ENCODE measurements around the gene DNAH6. TPM values are rescaled to one million over a fixed set of nuclear protein-coding genes. Genes with fewer than 3 reads are reported as not detected.

Gene DNAH6
- total RNA-seq, 1 donor from 2014 or later: not detected

DNA sequence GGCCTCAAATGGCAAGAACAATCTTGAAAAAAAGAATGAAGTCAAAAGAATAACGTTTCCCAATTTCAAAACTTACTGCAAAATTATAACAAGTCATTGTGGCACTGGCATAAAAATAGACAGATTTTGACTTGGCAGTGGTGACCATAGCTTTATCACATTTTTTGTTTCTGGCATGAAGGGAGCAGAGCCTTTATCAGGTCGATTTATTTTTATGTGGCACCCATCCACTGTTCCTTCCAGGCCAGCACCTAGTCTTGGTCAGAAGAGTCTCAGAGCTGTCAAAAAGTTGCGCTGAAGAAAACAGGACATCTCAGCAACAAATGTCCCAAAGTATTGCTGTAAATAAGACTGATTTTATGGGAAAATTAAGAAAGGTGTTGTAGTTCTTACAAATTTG is 272.2 kb downstream of the DNAH6 start:
- Mint-ChIP-seq H3K9me3 (ENCODE audit: unreplicated experiment) (no peaks in the 10 kb centered on the region), H3K27ac (ENCODE audit: unreplicated experiment) (no peak overlapping the region), H3K36me3 (ENCODE audit: unreplicated experiment) (no peaks in the 10 kb centered on the region), H3K4me1 (ENCODE audit: unreplicated experiment) (no peaks in the 10 kb centered on the region), H3K4me3 (ENCODE audit: unreplicated experiment) (no peak overlapping the region), H3K27me3 (ENCODE audit: unreplicated experiment) (peaks cover 6% of the 10 kb centered on the region)
- no peak for DNase-seq (ENCODE audit: extremely low spot score, unreplicated experiment)
- TF ChIP-seq CTCF (IDR thresholded peaks at IDR 0.05): no peak

GRCh38 chr2:84792856-84793522 is 276.7 kb downstream of the DNAH6 start:
- Mint-ChIP-seq H3K27ac (ENCODE audit: unreplicated experiment) (no peak overlapping the region), H3K9me3 (ENCODE audit: unreplicated experiment) (no peaks in the 10 kb centered on the region), H3K4me1 (ENCODE audit: unreplicated experiment) (no peaks in the 10 kb centered on the region), H3K27me3 (ENCODE audit: unreplicated experiment) (peaks cover 4% of the 10 kb centered on the region), H3K36me3 (ENCODE audit: unreplicated experiment) (no peaks in the 10 kb centered on the region), H3K4me3 (ENCODE audit: unreplicated experiment) (no peak overlapping the region)
- no peak for TF ChIP-seq CTCF (IDR thresholded peaks at IDR 0.05)
- no peak for DNase-seq (ENCODE audit: extremely low spot score, unreplicated experiment)

DNA sequence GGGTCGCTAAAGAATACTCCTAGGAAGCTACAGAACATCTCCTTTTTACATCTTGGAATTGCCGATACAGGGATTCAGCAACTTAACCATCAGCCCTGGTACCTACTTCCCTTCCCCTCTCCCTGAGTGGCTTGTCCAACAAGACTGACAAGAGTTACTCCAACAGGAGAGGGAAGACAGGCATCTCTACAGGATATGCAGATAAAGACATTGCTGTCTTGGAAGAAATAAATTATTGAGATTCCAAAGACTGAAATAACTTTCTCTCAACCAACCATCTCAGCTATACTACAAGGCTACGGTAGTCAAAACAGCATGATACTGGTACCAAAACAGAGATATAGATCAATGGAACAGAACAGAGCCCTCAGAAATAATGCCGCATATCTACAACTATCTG is 277.3 kb downstream of the DNAH6 start:
- Mint-ChIP-seq H3K27me3 (ENCODE audit: unreplicated experiment) (peaks cover 4% of the 10 kb centered on the region), H3K4me1 (ENCODE audit: unreplicated experiment) (no peaks in the 10 kb centered on the region), H3K36me3 (ENCODE audit: unreplicated experiment) (no peaks in the 10 kb centered on the region), H3K27ac (ENCODE audit: unreplicated experiment) (no peak overlapping the region), H3K4me3 (ENCODE audit: unreplicated experiment) (no peak overlapping the region), H3K9me3 (ENCODE audit: unreplicated experiment) (no peaks in the 10 kb centered on the region)
- TF ChIP-seq CTCF (IDR thresholded peaks at IDR 0.05): no peak
- no peak for DNase-seq (ENCODE audit: extremely low spot score, unreplicated experiment)

DNA sequence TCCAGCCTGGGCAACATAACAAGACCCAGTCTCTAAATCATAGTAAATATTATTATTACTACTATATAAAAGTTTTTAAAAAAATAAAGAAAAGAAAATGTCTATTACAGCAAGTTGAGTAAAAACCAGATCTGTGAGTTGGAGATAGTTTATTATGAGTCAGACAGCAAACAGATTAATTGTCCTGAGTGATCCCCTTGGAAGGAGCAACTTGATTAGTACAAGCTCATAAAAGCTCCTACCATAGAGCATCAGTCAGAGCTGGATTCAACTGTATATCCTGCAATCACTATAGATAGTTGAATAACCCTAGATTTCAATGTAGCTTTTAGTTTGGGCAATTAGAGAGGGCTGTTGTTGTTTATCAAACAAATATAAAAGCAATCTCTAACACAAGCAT is 280.5 kb downstream of the DNAH6 start:
- H3K4me1 Mint-ChIP-seq (ENCODE audit: unreplicated experiment): no peaks in the 10 kb centered on the region
- no peaks in the 10 kb centered on the region for H3K36me3 Mint-ChIP-seq (ENCODE audit: unreplicated experiment)
- no peak overlapping the region for H3K27ac Mint-ChIP-seq (ENCODE audit: unreplicated experiment)
- H3K27me3 Mint-ChIP-seq (ENCODE audit: unreplicated experiment): peaks cover 12% of the 10 kb centered on the region
- peaks cover under 1% of the 10 kb centered on the region for H3K9me3 Mint-ChIP-seq (ENCODE audit: unreplicated experiment)
- H3K4me3 Mint-ChIP-seq (ENCODE audit: unreplicated experiment): no peak overlapping the region
- no peak for DNase-seq (ENCODE audit: extremely low spot score, unreplicated experiment)
- no peak for TF ChIP-seq CTCF (IDR thresholded peaks at IDR 0.05)

DNA sequence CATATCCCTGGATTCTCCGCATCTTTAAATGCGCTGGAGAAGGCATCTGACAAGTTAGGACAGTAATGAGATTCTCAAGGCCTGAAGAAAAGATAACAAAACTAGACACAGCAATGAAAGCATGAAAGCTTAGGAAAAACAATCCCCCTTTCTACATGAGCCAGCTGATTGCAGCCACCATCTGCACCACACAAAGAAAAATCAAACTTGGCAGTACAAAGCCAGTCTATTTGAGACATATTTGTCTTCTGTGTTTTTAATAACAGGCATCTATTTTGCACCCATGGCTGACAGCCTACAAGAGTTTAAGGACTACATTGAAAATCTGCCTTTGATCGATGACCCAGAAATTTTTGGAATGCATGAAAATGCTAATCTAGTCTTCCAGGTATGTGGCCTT is 281.0 kb downstream of the DNAH6 start:
- H3K4me3 Mint-ChIP-seq (ENCODE audit: unreplicated experiment): no peak overlapping the region
- H3K4me1 Mint-ChIP-seq (ENCODE audit: unreplicated experiment): no peaks in the 10 kb centered on the region
- no peak overlapping the region for H3K27ac Mint-ChIP-seq (ENCODE audit: unreplicated experiment)
- peaks cover 5% of the 10 kb centered on the region for H3K9me3 Mint-ChIP-seq (ENCODE audit: unreplicated experiment)
- no peak for TF ChIP-seq CTCF (IDR thresholded peaks at IDR 0.05)
- DNase-seq (ENCODE audit: extremely low spot score, unreplicated experiment): no peak
- H3K36me3 Mint-ChIP-seq (ENCODE audit: unreplicated experiment): no peaks in the 10 kb centered on the region
- H3K27me3 Mint-ChIP-seq (ENCODE audit: unreplicated experiment): peaks cover 16% of the 10 kb centered on the region
